HEK293 (cell line): ENCODE data around the gene NELFB.

Source experiments
- CTCF ChIA-PET: fragments of 350-600 bp; formaldehyde crosslinking; extraction: SDS; loops from one replicate; lab custom pipeline; 2021; ENCODE audit warnings: antibody characterized with exemption; lab: Yijun Ruan, JAX
- POLR2A ChIA-PET: fragments of 300-600 bp; formaldehyde crosslinking; extraction: SDS; loops from one replicate; lab custom pipeline; 2020; ENCODE audit warnings: antibody characterized with exemption, inconsistent platforms; lab: Yijun Ruan, JAX
- H3K27ac ChIP-seq: fragments of 200-500 bp; sonication (Bioruptor generic); 2 replicates; pipeline ENCODE4 v1.5.1; 2014; ENCODE audit warnings: low read depth, low read length, control low read depth, inconsistent platforms; ENCODE audit errors: extremely low read depth
- H3K36me3 ChIP-seq, 2 experiments: fragments of 200-500 bp in 1 of 2; sonication (Bioruptor generic) in 1 of 2; 1 replicate in 1 of 2; 2 replicates in 1 of 2; pipeline ENCODE4 v1.5.1; 2014 to 2017; ENCODE audit warnings: inconsistent platforms in 2 of 2, low read length in 2 of 2; ENCODE audit not compliant: control insufficient read depth in 2 of 2, insufficient read depth in 1 of 2
- H3K4me1 ChIP-seq: fragments of 200-500 bp; sonication (Bioruptor generic); 2 replicates; pipeline ENCODE4 v1.5.1; 2014; ENCODE audit warnings: mild to moderate bottlenecking, low read length, inconsistent platforms; ENCODE audit not compliant: control insufficient read depth, insufficient read depth
- H3K4me3 ChIP-seq: 2 replicates; pipeline ENCODE4 v1.5.1; 2011; ENCODE audit warnings: low read depth, mild to moderate bottlenecking, control low read depth, low read length, moderate library complexity
- H3K9me3 ChIP-seq: fragments of 200-500 bp; sonication (Bioruptor generic); 2 replicates; pipeline ENCODE4 v1.5.1; 2014; ENCODE audit warnings: low read depth, low read length, inconsistent platforms; ENCODE audit not compliant: control insufficient read depth, insufficient read depth
- INSM2 ChIP-seq: fragments of 450-650 bp; formaldehyde crosslinking; IDR thresholded peaks from 2 replicates; pipeline ENCODE4 v1.5.1; 2016; ENCODE audit warnings: missing biosample characterization, missing genetic modification characterization
- KLF9 ChIP-seq: fragments of 450-650 bp; formaldehyde crosslinking; IDR thresholded peaks from 2 replicates; pipeline ENCODE4 v1.5.1; 2016; ENCODE audit warnings: missing biosample characterization, missing genetic modification characterization, low read depth
- TCF7L2 ChIP-seq: IDR thresholded peaks from 2 replicates; pipeline ENCODE4 v1.6.1; 2011; ENCODE audit warnings: low read depth, mild to moderate bottlenecking, inconsistent platforms, low read length, moderate library complexity, borderline replicate concordance
- ZBTB17 ChIP-seq: fragments of 450-650 bp; formaldehyde crosslinking; IDR thresholded peaks from 2 replicates; pipeline ENCODE4 v1.5.1; 2016; ENCODE audit warnings: missing biosample characterization, missing genetic modification characterization
- ZBTB20 ChIP-seq: fragments of 450-650 bp; formaldehyde crosslinking; IDR thresholded peaks from 2 replicates; pipeline ENCODE4 v1.5.1; 2016; ENCODE audit warnings: missing biosample characterization, missing genetic modification characterization
- ZBTB48 ChIP-seq: fragments of 450-650 bp; formaldehyde crosslinking; IDR thresholded peaks from 2 replicates; pipeline ENCODE4 v1.5.1; 2016; ENCODE audit warnings: missing biosample characterization, missing genetic modification characterization
- ZNF10 ChIP-seq: fragments of 450-650 bp; formaldehyde crosslinking; IDR thresholded peaks from 2 replicates; pipeline ENCODE4 v1.5.1; 2017; ENCODE audit warnings: missing biosample characterization, missing genetic modification characterization
- ZNF335 ChIP-seq: fragments of 450-650 bp; formaldehyde crosslinking; conservative IDR thresholded peaks from 2 replicates; pipeline ENCODE4 v1.5.1; 2016; ENCODE audit warnings: missing biosample characterization, missing genetic modification characterization
- ZNF449 ChIP-seq: fragments of 450-650 bp; formaldehyde crosslinking; IDR thresholded peaks from 2 replicates; pipeline ENCODE4 v1.5.1; 2017; ENCODE audit warnings: missing biosample characterization, mild to moderate bottlenecking, missing genetic modification characterization, moderate library complexity
- TF ChIP-seq, protein P1 (sequence below): fragments of 450-650 bp; formaldehyde crosslinking; IDR thresholded peaks from 2 replicates; pipeline ENCODE4 v1.5.1; 2016; ENCODE audit warnings: missing biosample characterization, missing genetic modification characterization

NELFB gene

DNA sequence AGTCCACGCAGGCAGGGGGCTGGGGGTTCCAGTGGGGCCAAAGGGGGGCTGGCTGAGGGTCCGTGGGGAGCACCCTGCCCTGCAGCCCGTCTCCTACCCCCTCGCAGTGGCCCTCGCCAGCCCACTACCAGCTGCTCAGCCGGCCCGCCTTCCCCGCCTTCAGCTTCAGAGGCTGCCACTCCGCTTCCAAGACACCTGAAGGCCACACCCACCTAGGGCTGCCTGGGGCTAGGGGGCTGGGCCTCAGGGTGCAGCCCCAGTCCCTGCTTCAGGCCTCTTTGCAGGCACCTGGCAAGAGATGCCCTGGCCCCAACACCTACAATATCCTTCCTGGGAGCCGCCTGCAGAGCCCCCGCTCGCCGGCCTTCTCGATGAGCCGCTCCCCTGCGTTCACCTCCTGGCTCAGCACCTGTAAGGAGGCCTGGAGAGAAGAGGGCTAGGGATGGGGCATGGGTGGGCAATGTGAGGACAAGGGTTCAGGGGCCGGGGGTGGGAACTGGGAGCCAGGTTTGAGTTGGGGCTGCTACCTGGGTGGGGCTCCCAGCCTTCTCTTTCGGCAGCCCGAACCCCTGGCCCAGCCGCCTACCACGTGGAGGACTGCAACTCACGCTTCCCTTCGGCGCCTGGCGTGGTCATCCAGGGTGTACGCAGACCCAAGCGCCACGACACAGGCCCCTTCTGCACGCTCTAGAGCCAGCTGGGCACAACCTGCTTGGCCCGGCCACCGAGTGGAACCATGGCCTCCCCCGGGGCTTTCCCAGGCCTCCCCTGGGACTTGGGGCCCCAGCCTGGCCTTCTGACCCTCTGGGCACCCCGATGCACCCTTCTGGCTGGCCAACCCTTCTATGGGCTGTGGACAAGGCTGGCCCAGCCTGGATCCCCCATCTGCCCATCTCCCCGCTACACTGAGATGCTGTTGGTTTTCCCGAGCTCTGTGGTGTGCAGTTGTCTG lies 2.3 kb upstream of the NELFB start:
- peaks cover 5% of the 10 kb centered on the region; the same call in 1 of the 2 replicates for H3K4me1 ChIP-seq
- H3K27ac ChIP-seq: no peak overlapping the region
- peaks cover 3 to 13% of the 10 kb centered on the region in 2 experiments for H3K36me3 ChIP-seq
- peak; percentile 49 for TF ChIP-seq KLF9 (tag by site-specific recombination)
- no peak for TF ChIP-seq INSM2 (tag by site-specific recombination)
- peak; percentile 17; the same call in 1 of the 2 replicates for TF ChIP-seq ZBTB48 (tag by site-specific recombination)
- no peak overlapping the region for H3K4me3 ChIP-seq
- H3K9me3 ChIP-seq: no peaks in the 10 kb centered on the region
- POLR2A ChIA-PET: interaction anchor here (0.6 to 9.1 kb wide), 6 partner anchors 9 to 169 kb away, joined by 3 to 336 read pairs (median 4); partner anchors contain the start of genes MAN1B1, RNF224 and TUBB4B
- CTCF ChIA-PET: interaction anchor here (0.6 to 5.2 kb wide), 6 partner anchors 8 to 250 kb away, joined by 4 to 45 read pairs (median 8); partner anchors contain the start of gene NPDC1

GRCh38 chr9:137253717-137254623 lies 1.2 kb upstream of the NELFB start:
- CTCF ChIA-PET: interaction anchor here (0.6 to 5.2 kb wide), 8 partner anchors 9 to 467 kb away, joined by 3 to 45 read pairs (median 4); no protein-coding TSS in a partner anchor
- POLR2A ChIA-PET: interaction anchor here (1.0 to 9.1 kb wide), 8 partner anchors 8 to 169 kb away, joined by 3 to 336 read pairs (median 6); partner anchors contain the start of genes EXD3, MAN1B1, NOXA1 and NRARP
- H3K4me3 ChIP-seq: peak overlapping the region; percentile 89
- H3K36me3 ChIP-seq: peaks cover 6 to 16% of the 10 kb centered on the region in 2 experiments
- peaks cover 5% of the 10 kb centered on the region; the same call in 1 of the 2 replicates for H3K4me1 ChIP-seq
- H3K9me3 ChIP-seq: no peaks in the 10 kb centered on the region
- TF ChIP-seq ZNF10 (tag by site-specific recombination) (peak; percentile 74), ZBTB17 (tag by site-specific recombination) (peak; percentile 42; the same call in 1 of the 2 replicates), TCF7L2 (no peak), ZNF335 (peak; percentile 52; the same call in 1 of the 2 replicates), ZBTB20 (tag by site-specific recombination) (peak; percentile 22; the same call in 1 of the 2 replicates), ZNF449 (0 out of 2 replicates have a peak, but pooled peaks have one; percentile 20)
- TF ChIP-seq, protein P1, sequence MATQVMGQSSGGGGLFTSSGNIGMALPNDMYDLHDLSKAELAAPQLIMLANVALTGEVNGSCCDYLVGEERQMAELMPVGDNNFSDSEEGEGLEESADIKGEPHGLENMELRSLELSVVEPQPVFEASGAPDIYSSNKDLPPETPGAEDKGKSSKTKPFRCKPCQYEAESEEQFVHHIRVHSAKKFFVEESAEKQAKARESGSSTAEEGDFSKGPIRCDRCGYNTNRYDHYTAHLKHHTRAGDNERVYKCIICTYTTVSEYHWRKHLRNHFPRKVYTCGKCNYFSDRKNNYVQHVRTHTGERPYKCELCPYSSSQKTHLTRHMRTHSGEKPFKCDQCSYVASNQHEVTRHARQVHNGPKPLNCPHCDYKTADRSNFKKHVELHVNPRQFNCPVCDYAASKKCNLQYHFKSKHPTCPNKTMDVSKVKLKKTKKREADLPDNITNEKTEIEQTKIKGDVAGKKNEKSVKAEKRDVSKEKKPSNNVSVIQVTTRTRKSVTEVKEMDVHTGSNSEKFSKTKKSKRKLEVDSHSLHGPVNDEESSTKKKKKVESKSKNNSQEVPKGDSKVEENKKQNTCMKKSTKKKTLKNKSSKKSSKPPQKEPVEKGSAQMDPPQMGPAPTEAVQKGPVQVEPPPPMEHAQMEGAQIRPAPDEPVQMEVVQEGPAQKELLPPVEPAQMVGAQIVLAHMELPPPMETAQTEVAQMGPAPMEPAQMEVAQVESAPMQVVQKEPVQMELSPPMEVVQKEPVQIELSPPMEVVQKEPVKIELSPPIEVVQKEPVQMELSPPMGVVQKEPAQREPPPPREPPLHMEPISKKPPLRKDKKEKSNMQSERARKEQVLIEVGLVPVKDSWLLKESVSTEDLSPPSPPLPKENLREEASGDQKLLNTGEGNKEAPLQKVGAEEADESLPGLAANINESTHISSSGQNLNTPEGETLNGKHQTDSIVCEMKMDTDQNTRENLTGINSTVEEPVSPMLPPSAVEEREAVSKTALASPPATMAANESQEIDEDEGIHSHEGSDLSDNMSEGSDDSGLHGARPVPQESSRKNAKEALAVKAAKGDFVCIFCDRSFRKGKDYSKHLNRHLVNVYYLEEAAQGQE (tag by site-specific recombination): no peak
- no peak overlapping the region for H3K27ac ChIP-seq
